Measurements from ENCODE around the gene ACY1. TPM values are rescaled to one million over a fixed set of nuclear protein-coding genes. Genes with fewer than 3 reads are reported as not detected.

The ACY1 gene
- polyA plus RNA-seq, 1 experiment = 55.7 TPM

DNA sequence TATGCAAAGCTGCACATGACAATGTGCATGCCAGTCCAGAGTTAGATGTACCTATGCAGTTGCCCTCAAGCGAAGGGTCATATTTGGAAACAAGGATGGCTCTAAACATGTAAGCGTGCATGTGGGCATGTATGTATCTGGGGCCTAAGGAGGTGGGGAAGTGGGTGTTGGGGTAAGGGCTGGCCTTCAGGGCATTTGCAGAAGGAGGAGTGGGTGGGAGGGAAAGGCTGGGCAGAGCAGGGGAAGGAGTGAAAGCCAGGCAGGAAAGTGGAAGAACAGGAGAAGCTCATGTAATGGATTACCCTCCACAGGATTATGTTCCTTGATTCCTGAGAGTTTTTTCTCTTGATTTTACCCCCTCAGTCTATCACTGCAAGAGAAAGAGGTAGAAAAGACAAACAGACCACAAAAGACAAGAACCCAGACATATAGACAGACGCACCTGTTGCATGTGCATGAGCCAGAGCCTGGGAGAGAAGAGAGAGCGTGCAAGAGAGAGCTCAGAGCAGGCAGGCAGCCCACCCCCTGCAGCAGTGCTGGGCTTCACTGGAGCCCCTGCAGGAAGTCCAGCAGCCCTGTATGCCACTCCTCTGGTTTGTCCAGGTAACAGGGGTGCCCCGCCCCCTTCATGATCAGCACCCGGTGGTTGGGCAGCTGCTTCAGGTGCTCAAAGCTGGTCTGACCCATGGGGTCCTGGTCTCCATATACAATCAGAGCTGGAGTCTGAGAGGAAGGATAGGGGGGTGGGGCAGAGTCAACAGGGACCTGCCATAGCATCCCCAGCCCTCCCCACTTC lies 14.3 kb upstream of the ACY1 start:
- H3K4me3 ChIP-seq (ENCODE audit: low read depth, low read length) = no peak overlapping the region
- POLR2A ChIA-PET = no interaction called here

DNA sequence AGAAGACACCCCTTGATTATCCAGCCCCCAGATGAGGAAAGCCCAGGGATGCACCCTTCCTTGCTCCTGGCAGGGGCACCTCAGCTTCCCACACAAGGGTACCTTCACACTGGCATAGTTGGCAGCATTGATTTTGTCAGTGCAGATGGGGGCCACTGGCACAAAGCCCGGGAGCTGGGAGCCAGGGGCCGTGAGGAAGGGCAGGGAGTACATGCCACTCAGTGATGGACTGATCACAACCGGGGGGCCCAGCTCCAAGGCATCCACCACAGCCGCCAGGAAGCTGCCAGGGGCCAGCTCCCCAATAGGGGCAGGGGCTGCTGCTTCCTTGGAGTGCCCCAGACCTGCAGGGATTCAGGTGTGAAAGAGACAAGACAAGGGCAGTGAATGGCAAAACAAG lies 13.5 kb upstream of the ACY1 start:
- ChIA-PET POLR2A (no interaction called here), CTCF (interaction anchor here (2.4 to 4.0 kb wide), 2 partner anchors 12 to 28 kb away, joined by 9 to 32 read pairs; partner anchors contain the start of genes ACY1, PARP3 and RRP9)
- Histone ChIP-seq H3K27me3 (ENCODE audit: control insufficient read depth, insufficient read depth, low read length) (no peaks in the 10 kb centered on the region), H3K36me3 (ENCODE audit: control insufficient read depth, insufficient read depth, low read length) (no peaks in the 10 kb centered on the region; the same call in 1 of the 2 replicates), H3K4me3 (ENCODE audit: low read depth, low read length) (no peak overlapping the region)
- DNase-seq (ENCODE audit: low read depth) = no peak
- TF ChIP-seq, protein P1, sequence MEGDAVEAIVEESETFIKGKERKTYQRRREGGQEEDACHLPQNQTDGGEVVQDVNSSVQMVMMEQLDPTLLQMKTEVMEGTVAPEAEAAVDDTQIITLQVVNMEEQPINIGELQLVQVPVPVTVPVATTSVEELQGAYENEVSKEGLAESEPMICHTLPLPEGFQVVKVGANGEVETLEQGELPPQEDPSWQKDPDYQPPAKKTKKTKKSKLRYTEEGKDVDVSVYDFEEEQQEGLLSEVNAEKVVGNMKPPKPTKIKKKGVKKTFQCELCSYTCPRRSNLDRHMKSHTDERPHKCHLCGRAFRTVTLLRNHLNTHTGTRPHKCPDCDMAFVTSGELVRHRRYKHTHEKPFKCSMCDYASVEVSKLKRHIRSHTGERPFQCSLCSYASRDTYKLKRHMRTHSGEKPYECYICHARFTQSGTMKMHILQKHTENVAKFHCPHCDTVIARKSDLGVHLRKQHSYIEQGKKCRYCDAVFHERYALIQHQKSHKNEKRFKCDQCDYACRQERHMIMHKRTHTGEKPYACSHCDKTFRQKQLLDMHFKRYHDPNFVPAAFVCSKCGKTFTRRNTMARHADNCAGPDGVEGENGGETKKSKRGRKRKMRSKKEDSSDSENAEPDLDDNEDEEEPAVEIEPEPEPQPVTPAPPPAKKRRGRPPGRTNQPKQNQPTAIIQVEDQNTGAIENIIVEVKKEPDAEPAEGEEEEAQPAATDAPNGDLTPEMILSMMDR (IDR thresholded peaks at IDR 0.05; ENCODE audit: insufficient read depth, low read depth, low read length) = no peak

More for the DNA sequence above, 14.3 kb upstream of the ACY1 start:
- TF ChIP-seq, protein P1 (IDR thresholded peaks at IDR 0.05; ENCODE audit: insufficient read depth, low read depth, low read length) = no peak
- no peaks in the 10 kb centered on the region for H3K27me3 ChIP-seq (ENCODE audit: control insufficient read depth, insufficient read depth, low read length)
- CTCF ChIA-PET = interaction anchor here (2.4 to 4.0 kb wide), 2 partner anchors 13 to 27 kb away, joined by 9 to 32 read pairs; partner anchors contain the start of genes ACY1, PARP3 and RRP9
- no peak for DNase-seq (ENCODE audit: low read depth)
- no peaks in the 10 kb centered on the region; the same call in 1 of the 2 replicates for H3K36me3 ChIP-seq (ENCODE audit: control insufficient read depth, insufficient read depth, low read length)

DNA sequence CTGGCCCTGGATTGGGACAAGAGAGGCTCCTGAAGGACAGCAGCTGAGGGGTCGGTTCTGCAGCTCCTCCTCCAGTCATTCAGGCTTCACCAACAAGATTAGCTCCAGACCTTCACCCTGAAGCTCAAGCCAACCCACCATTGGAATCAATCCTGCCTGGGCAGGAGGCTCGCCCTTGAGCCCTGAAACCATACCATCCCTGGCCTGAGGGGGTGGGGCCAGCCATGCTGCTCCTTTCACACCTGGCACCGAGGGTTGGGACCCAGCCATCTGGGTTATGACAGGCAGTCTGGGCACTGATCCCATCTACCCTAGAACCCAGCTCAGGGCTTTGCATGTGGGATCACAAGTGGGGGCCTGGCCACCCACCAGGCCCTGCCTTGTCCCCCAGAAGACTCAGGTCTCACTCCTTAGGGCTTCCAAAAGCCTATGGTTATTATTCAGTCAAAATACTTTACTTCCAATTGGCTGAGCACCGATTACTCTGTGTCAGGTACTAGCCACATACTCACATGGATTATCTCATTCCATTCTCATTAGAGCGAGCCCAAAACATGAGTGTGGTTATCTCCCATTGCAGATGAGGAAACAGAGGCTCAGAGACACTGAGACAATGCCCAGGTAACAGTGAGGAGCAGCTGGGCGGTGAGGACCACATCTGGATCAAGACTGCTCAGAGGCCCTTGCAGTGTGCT lies 12.6 kb upstream of the ACY1 start:
- no peaks in the 10 kb centered on the region for H3K27me3 ChIP-seq (ENCODE audit: control insufficient read depth, insufficient read depth, low read length)
- DNase-seq (ENCODE audit: low read depth) = no peak
- H3K36me3 ChIP-seq (ENCODE audit: control insufficient read depth, insufficient read depth, low read length) = no peaks in the 10 kb centered on the region; the same call in 1 of the 2 replicates
- ChIA-PET CTCF (interaction anchor here (4.0 kb wide), 1 partner anchor 29 kb away, joined by 32 read pairs; the partner anchor contains the start of genes PARP3 and RRP9), POLR2A (no interaction called here)
- TF ChIP-seq, protein P1 (IDR thresholded peaks at IDR 0.05; ENCODE audit: insufficient read depth, low read depth, low read length) = no peak
- no peak overlapping the region for H3K4me3 ChIP-seq (ENCODE audit: low read depth, low read length)

DNA sequence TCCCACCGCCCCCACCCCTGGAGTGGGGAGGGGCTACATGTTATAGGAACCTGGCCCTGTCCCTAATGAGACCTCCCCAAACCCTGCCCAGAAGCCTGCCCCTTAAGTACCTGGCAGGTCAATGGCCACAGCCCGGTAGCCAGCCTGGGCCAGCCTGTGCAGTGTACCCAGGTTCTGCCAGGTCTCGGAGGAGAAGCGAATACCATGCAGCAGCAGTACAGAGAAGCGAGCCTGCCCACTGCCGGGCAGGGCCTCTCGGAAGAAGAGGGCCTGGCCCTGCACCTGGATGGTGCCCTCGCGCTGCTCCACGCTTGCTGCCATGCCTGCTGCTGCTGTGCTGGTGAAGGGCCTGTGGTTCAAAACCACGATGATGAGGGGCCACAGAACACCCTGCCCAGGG lies 12.0 kb upstream of the ACY1 start:
- H3K36me3 ChIP-seq (ENCODE audit: control insufficient read depth, insufficient read depth, low read length) = no peaks in the 10 kb centered on the region; the same call in 1 of the 2 replicates
- ChIA-PET CTCF (interaction anchor here (4.0 kb wide), 1 partner anchor 29 kb away, joined by 32 read pairs; the partner anchor contains the start of genes PARP3 and RRP9), POLR2A (no interaction called here)
- DNase-seq (ENCODE audit: low read depth) = no peak
- H3K4me3 ChIP-seq (ENCODE audit: low read depth, low read length) = no peak overlapping the region
- TF ChIP-seq, protein P1 (IDR thresholded peaks at IDR 0.05; ENCODE audit: insufficient read depth, low read depth, low read length) = no peak
- no peaks in the 10 kb centered on the region for H3K27me3 ChIP-seq (ENCODE audit: control insufficient read depth, insufficient read depth, low read length)
